GM21367 (cell line): ENCODE measurements around the gene TSPAN9.

ENCODE experiments used
- ATAC-seq: cut with Tn5 transposase; IDR thresholded peaks from one replicate; pipeline ENCODE4 v1.9.1; 2021; ENCODE audit not compliant: unreplicated experiment

The TSPAN9 gene

DNA sequence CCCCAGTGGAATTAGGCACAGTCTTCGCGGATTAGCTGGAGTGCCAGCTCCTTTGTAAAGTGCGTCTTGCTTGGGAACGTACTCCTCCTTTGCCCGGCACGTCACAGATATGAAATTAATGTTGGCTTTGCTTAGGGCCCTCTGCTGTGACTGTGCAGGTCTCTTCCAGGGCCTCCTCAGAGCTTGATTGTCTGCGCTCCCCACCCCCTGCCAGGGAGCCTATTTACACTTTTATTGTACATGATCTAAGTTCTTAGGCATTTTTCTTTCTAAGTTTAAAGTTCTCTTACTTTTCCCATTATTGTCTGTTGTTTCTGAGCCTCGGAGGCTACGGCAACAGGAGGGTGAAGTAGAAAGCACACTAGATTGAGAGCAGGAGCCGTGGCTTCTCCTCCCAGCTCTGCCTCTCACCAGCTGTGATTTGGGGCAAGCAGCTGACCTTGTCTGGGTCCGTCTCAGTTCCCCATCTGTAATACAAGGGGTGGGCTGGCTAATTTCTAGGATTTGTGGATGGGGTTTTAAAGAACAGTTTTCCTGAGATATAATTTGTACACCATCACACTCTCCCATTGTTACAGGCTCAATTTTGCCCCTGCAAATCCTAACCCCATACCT, 81.8 kb downstream of the TSPAN9 start:
- ATAC-seq = no peak

- ATAC-seq = no peak
Observed at GRCh38 chr12:3160081-3160480, 82.9 kb downstream of the TSPAN9 start.

- no peak for ATAC-seq
Observed at GRCh38 chr12:3161861-3162260, 84.7 kb downstream of the TSPAN9 start.

- no peak for ATAC-seq
Observed at GRCh38 chr12:3164454-3165077, 87.4 kb downstream of the TSPAN9 start.

- ATAC-seq = no peak
Observed at GRCh38 chr12:3165078-3165980, 88.2 kb downstream of the TSPAN9 start.

- ATAC-seq = no peak
Observed at GRCh38 chr12:3167636-3168035, 90.5 kb downstream of the TSPAN9 start.

- ATAC-seq = no peak
Observed at GRCh38 chr12:3168223-3169221, 91.3 kb downstream of the TSPAN9 start.

DNA sequence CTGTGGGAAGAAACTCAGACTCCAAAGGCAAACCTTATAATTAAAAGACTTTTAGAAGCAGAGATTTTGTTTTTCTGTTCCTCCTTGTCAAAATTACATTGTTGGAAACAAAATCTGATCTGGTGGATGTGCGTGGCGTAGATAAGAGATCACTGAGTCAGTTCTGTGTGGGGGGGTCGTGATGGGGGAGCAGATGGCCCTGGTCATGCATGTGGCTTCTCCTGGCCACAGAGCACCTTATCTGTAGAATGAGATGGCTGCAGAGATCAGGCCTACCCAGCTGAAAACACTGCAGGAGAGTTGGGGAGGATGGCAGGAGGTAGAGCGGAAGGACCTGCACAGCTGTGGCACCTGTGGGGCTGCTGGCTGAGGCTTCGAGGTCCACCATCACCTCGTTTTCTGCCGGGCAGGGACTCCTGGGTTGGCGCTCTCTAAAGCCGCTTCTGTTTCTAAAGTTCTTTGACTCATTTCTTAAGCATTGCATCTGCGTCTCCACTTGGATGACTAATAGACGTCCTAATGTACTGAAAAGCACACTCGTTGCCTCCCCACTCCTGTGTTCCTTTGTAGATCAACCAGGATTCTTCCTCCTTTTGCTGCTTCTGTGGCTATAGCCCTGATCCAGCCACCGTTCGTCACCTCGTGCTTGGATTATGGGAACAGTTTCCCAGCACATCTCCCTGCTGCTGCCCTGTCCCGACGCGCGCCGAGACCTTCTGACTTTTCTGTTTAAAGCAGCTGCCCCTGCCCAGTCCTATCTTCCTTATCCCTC, 93.4 kb downstream of the TSPAN9 start:
- ATAC-seq = no peak

GRCh38 chr12:3171195-3171591, 94.0 kb downstream of the TSPAN9 start:
- no peak for ATAC-seq

GRCh38 chr12:3172124-3173007, 95.2 kb downstream of the TSPAN9 start:
- no peak for ATAC-seq

- no peak for ATAC-seq
Observed at GRCh38 chr12:3173008-3173553, 95.9 kb downstream of the TSPAN9 start.

- ATAC-seq = no peak
Observed at GRCh38 chr12:3173912-3174311, 96.7 kb downstream of the TSPAN9 start.

GRCh38 chr12:3175238-3175637, 98.1 kb downstream of the TSPAN9 start:
- no peak for ATAC-seq

DNA sequence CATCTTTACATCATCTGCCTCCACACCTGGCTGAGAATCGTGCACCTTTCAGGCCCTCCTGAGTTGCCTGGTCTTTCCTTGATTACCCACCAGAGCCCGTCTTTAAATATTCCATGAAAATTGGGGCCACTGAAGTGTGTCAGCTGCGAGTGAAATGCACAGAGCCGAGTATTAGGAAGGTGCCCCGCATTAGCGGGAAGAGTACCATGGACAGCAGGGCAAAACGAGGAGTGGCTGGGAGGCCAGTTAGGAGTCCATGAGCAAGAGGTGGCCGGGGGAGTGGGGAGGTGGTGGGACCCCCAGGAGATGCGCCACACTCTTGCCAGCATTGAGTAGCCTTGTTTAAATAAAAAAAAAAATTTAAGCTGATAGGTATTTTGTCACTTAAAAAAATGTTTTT, 99.6 kb downstream of the TSPAN9 start:
- no peak for ATAC-seq

DNA sequence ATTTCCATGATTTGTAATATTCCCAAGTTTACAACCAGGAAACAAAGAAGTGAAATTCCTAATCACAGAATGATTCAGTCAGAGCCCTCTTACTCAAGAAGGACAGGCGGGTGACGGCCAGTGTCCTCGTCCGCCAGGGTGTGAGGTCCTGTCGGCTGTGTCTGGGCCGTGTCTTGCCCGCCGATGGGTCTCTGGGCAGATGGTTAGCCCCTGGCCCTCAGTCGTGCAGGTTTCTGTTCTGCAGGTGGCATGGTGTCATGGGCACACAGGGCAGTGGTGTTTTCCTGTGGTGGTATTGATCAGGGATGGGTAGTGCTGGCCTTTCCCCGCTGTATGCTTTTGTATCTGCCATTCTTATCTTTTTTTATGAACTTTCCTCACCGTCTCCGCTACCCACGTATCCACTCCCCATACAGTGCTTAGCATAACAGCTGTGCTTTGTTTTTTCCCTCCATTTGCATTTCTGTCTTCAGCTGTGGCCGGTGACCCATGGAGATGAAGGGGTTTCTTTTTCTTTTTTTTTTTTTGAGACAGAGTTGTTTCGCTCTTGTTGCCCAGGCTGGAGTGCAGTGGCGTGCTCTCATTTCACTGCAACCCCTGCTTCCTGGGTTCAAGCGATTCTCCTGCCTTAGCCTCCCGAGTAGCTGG, 100.7 kb downstream of the TSPAN9 start:
- ATAC-seq = no peak

- no peak for ATAC-seq
Observed at GRCh38 chr12:3178671-3179313, 101.6 kb downstream of the TSPAN9 start.

DNA sequence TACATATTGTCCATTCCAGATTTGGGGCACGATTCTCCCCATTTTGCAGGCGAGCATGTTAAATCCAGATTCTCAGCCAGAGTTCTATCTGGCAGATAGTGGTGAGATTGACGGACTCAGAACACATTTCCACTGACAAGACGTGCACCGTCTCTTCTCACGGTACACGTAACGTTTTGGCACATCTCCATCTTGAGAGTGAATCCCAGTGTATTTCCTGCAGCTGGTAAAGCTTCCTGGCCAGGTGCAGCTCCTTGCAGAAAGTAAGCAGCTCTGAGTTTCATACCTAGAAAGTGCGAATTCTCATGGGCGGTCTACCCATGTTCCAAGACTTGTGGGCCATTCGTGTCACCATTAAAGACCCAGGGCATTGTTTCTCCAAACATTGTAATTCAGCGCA, 102.6 kb downstream of the TSPAN9 start:
- ATAC-seq = no peak

- no peak for ATAC-seq
Observed at GRCh38 chr12:3182426-3182825, 105.2 kb downstream of the TSPAN9 start.
